IMR-90 (cell line): ENCODE data around the gene PSMD4. TPM values are rescaled to one million over a fixed set of nuclear protein-coding genes. Genes with fewer than 3 reads are reported as not detected.

ENCODE experiments used
- ATAC-seq: fragments of 200-7000 bp; cut with Tn5 transposase; 2 replicates; pipeline ENCODE4 v1.9.1; 2020; ENCODE audit warnings: low read depth, mild to moderate bottlenecking, moderate library complexity
- BruUV-seq: library from RNA; stranded (reverse); fragments of 400-500 nt; replicated peaks from 2 replicates; lab custom pipeline; 2021; lab: Mats Ljungman, UMichigan
- CTCF ChIA-PET: fragments of 300-600 bp; formaldehyde crosslinking; extraction: SDS; loops from one replicate; lab custom pipeline; 2021; ENCODE audit warnings: antibody characterized with exemption; lab: Yijun Ruan, JAX
- POLR2A ChIA-PET: fragments of 300-600 bp; sonication (Branson Sonifier 250); formaldehyde crosslinking; loops from one replicate; lab custom pipeline; 2022; ENCODE audit warnings: antibody characterized with exemption; ENCODE audit not compliant: unreplicated experiment; lab: Charles Lee
- DNase-seq: peaks from one replicate; pipeline ENCODE4 v3.0.0; 2013
- H2AFZ ChIP-seq: replicated peaks from 2 replicates; pipeline ENCODE3; 2013; ENCODE audit warnings: low read length, mild to moderate bottlenecking; ENCODE audit not compliant: poor library complexity
- H2AK5ac ChIP-seq: 2 replicates; pipeline ENCODE4 v1.6.1; 2013; ENCODE audit warnings: low read depth, low read length, inconsistent platforms
- H2AK9ac ChIP-seq: replicated peaks from 2 replicates; pipeline ENCODE3; 2013; ENCODE audit warnings: mild to moderate bottlenecking, low read depth, low read length, moderate library complexity; ENCODE audit not compliant: poor library complexity
- H2BK120ac ChIP-seq: 2 replicates; pipeline ENCODE4 v1.6.1; 2013; ENCODE audit warnings: low read depth, low read length, inconsistent platforms
- H2BK15ac ChIP-seq: 3 replicates; pipeline ENCODE4 v1.6.1; 2013; ENCODE audit warnings: low read depth, low read length, inconsistent platforms
- H2BK20ac ChIP-seq: 2 replicates; pipeline ENCODE4 v1.6.1; 2013; ENCODE audit warnings: low read depth, mild to moderate bottlenecking, inconsistent platforms, low read length, moderate library complexity
- H2BK5ac ChIP-seq: 2 replicates; pipeline ENCODE4 v1.6.1; 2013; ENCODE audit warnings: mild to moderate bottlenecking, low read depth, low read length, inconsistent platforms; ENCODE audit not compliant: poor library complexity, severe bottlenecking
- H3K14ac ChIP-seq: replicated peaks from 2 replicates; pipeline ENCODE4 v1.6.1; 2013; ENCODE audit warnings: low read depth, low read length, inconsistent platforms
- H3K18ac ChIP-seq: 2 replicates; pipeline ENCODE4 v1.6.1; 2013; ENCODE audit warnings: low read depth, low read length, control low read depth
- H3K23ac ChIP-seq: 2 replicates; pipeline ENCODE4 v1.6.1; 2013; ENCODE audit warnings: low read depth, low read length, inconsistent platforms
- H3K27ac ChIP-seq: 2 replicates; pipeline ENCODE4 v1.5.1; 2013; ENCODE audit warnings: mild to moderate bottlenecking, control low read depth, low read length; ENCODE audit not compliant: insufficient read depth
- H3K27me3 ChIP-seq: 2 replicates; pipeline ENCODE4 v1.6.1; 2013; ENCODE audit warnings: low read length; ENCODE audit not compliant: control insufficient read depth, insufficient read depth
- H3K36me3 ChIP-seq: 2 replicates; pipeline ENCODE4 v1.6.1; 2013; ENCODE audit warnings: low read length, mixed read lengths; ENCODE audit not compliant: control insufficient read depth, insufficient read depth
- H3K4ac ChIP-seq: 2 replicates; pipeline ENCODE4 v1.6.1; 2013; ENCODE audit warnings: low read depth, low read length, inconsistent platforms
- H3K4me1 ChIP-seq: 2 replicates; pipeline ENCODE4 v1.6.1; 2013; ENCODE audit warnings: low read length, mixed read lengths; ENCODE audit not compliant: control insufficient read depth, insufficient read depth
- H3K4me2 ChIP-seq: 2 replicates; pipeline ENCODE4 v1.6.1; 2013; ENCODE audit warnings: low read depth, mild to moderate bottlenecking, control low read depth, low read length, moderate library complexity
- H3K4me3 ChIP-seq: 2 replicates; pipeline ENCODE4 v1.5.1; 2013; ENCODE audit warnings: low read depth, mild to moderate bottlenecking, control low read depth, low read length, moderate library complexity; ENCODE audit not compliant: insufficient read depth
- H3K56ac ChIP-seq: 2 replicates; pipeline ENCODE4 v1.6.1; 2013; ENCODE audit warnings: low read length, inconsistent platforms; ENCODE audit not compliant: insufficient read depth; ENCODE audit errors: extremely low read depth
- H3K79me1 ChIP-seq, 2 experiments: 2 replicates each; pipeline ENCODE4 v1.6.1; 2013; ENCODE audit warnings: low read length in 2 of 2, inconsistent platforms in 1 of 2, low read depth in 1 of 2
- H3K9ac ChIP-seq: 2 replicates; pipeline ENCODE4 v1.6.1; 2013; ENCODE audit warnings: low read depth, low read length, control low read depth
- H3K9me1 ChIP-seq: 2 replicates; pipeline ENCODE4 v1.6.1; 2013; ENCODE audit warnings: low read length, inconsistent platforms; ENCODE audit not compliant: insufficient read depth
- H3K9me3 ChIP-seq: 2 replicates; pipeline ENCODE4 v1.6.1; 2013; ENCODE audit warnings: low read length; ENCODE audit not compliant: control insufficient read depth, insufficient read depth
- H4K20me1 ChIP-seq: 2 replicates; pipeline ENCODE4 v1.6.1; 2013; ENCODE audit warnings: low read length, inconsistent platforms; ENCODE audit not compliant: insufficient read depth
- H4K5ac ChIP-seq: 2 replicates; pipeline ENCODE4 v1.6.1; 2013; ENCODE audit warnings: mild to moderate bottlenecking, low read depth, low read length, control low read depth
- H4K8ac ChIP-seq, 2 experiments: 2 replicates each; pipeline ENCODE4 v1.6.1; 2013; ENCODE audit warnings: low read depth in 2 of 2, low read length in 2 of 2, control low read depth in 1 of 2, inconsistent platforms in 1 of 2
- H4K91ac ChIP-seq: 2 replicates; pipeline ENCODE4 v1.6.1; 2013; ENCODE audit warnings: low read depth, low read length, inconsistent platforms; ENCODE audit not compliant: insufficient read depth
- CHD1 ChIP-seq: IDR thresholded peaks from 2 replicates; pipeline ENCODE4 v1.6.1; 2012; ENCODE audit warnings: low read depth, low read length, improper control_type of control experiment
- CTCF ChIP-seq: conservative IDR thresholded peaks from 2 replicates; pipeline ENCODE4 v1.5.1; 2012; ENCODE audit warnings: mild to moderate bottlenecking, low read depth, low read length, improper control_type of control experiment
- ELK1 ChIP-seq: fragments of 150-350 bp; IDR thresholded peaks from 2 replicates; pipeline ENCODE4 v1.6.1; 2016; ENCODE audit warnings: low read depth, mild to moderate bottlenecking, low read length, moderate library complexity, borderline replicate concordance
- FOS ChIP-seq: fragments of 150-350 bp; IDR thresholded peaks from 2 replicates; pipeline ENCODE4 v1.6.1; 2016; ENCODE audit warnings: low read depth, low read length
- MXI1 ChIP-seq: IDR thresholded peaks from 2 replicates; pipeline ENCODE4 v1.6.1; 2012; ENCODE audit warnings: low read depth, mild to moderate bottlenecking, low read length, moderate library complexity, borderline replicate concordance
- WGBS, 2 experiments: methylation state at CpG; one replicate each; pipeline versions ENCODE4 v1.1.5 to v1.1.7; 2013; ENCODE audit warnings: missing lambda C conversion rate in 2 of 2; ENCODE audit not compliant: insufficient read length in 1 of 2; ENCODE audit errors: extremely low coverage in 2 of 2; 5-methylcytosine and 5-hydroxymethylcytosine counted together
- dilution Hi-C: fragments of 300-500 bp; cut with HindIII; formaldehyde crosslinking; loops from one replicate; pipeline ENCODE4 v1.14.3; 2018; ENCODE audit warnings: low sequenced_read_pairs; ENCODE audit not compliant: unreplicated experiment
- in situ Hi-C: fragments of 300-500 bp; cut with MboI; formaldehyde crosslinking; loops from 3 replicates; pipeline ENCODE4 v1.14.3; 2019; ENCODE audit warnings: low sequenced_read_pairs, inconsistent platforms, mixed read lengths
- intact Hi-C: fragments of 100-400 bp; cut with micrococcal nuclease; formaldehyde crosslinking; loops from 2 replicates; pipeline ENCODE4 v1.10.0; 2022
- polyA plus RNA-seq, 3 experiments: library from polyadenylated mRNA; depleted of rRNA; stranded (reverse); fragments of >200 nt; gene quantifications; 2 replicates each; pipeline ENCODE4 v1.2.3, GENCODE V29; 2012; ENCODE audit warnings: low replicate concordance in 1 of 3
- total RNA-seq: library from RNA; depleted of rRNA; stranded (reverse); fragments of >200 nt; gene quantifications from 2 replicates; pipeline ENCODE4 v1.2.3, GENCODE V29; 2012

PSMD4 gene
- total and polyA plus RNA-seq, 2 of the 4 experiments (the other 2 are of a cell fraction) = 289 to 314 TPM

GRCh38 chr1:151267760-151268159, 13.2 kb downstream of the PSMD4 start:
- Histone ChIP-seq H3K79me1 (peaks cover 0 to 17% of the 10 kb centered on the region in 2 experiments; a peak in 3 of 4 replicates), H3K4me1 (no peaks in the 10 kb centered on the region), H4K91ac (no peak overlapping the region), H3K27me3 (no peaks in the 10 kb centered on the region), H3K9me1 (no peaks in the 10 kb centered on the region), H4K5ac (no peak overlapping the region), H3K4ac (no peak overlapping the region), H2BK15ac (no peak overlapping the region), H4K8ac (no peak overlapping the region), H2BK5ac (no peak overlapping the region), H3K14ac (no peak overlapping the region), H2AK5ac (no peak overlapping the region), H3K4me2 (no peak overlapping the region), H3K9ac (no peak overlapping the region), H3K18ac (no peak overlapping the region), H3K9me3 (no peaks in the 10 kb centered on the region), H2BK20ac (no peak overlapping the region), H3K27ac (no peak overlapping the region), H3K4me3 (no peak overlapping the region), H3K36me3 (peaks cover 48% of the 10 kb centered on the region), H2BK120ac (no peak overlapping the region), H2AK9ac (no peak overlapping the region), H3K56ac (no peak overlapping the region), H3K23ac (no peak overlapping the region), H2AFZ (no peak overlapping the region), H4K20me1 (no peaks in the 10 kb centered on the region)
- POLR2A ChIA-PET = no interaction called here
- ATAC-seq (no peak), DNase-seq (peak; percentile 13)
- WGBS, 2 experiments = 85% methylated on average over 3 of the region's 4 CpGs; no CpG with 5 or more reads in 1 of the 2 experiments
- in situ Hi-C loops (no loop called here), intact Hi-C loops (no loop called here), dilution Hi-C loops (no loop called here)
- CTCF ChIA-PET = no interaction called here
- TF ChIP-seq CHD1 (no peak), MXI1 (no peak), ELK1 (no peak), FOS (no peak), CTCF (no peak)
- BruUV-seq = no TSS peak
